ENCODE measurements around the gene GAS2L1.

GRCh38 chr22:29345932-29346331 is 39.5 kb downstream of the GAS2L1 start:
- TF ChIP-seq CTCF (IDR thresholded peaks at IDR 0.05) (no peak), POLR2A (IDR thresholded peaks at IDR 0.05) (no peak)

Measured in heart left ventricle (tissue), 13 donors.